ENCODE data around the gene CALM1.
A peak's percentile ranks its signal among the peaks of the same experiment; 100 is the strongest.

Gene CALM1

DNA sequence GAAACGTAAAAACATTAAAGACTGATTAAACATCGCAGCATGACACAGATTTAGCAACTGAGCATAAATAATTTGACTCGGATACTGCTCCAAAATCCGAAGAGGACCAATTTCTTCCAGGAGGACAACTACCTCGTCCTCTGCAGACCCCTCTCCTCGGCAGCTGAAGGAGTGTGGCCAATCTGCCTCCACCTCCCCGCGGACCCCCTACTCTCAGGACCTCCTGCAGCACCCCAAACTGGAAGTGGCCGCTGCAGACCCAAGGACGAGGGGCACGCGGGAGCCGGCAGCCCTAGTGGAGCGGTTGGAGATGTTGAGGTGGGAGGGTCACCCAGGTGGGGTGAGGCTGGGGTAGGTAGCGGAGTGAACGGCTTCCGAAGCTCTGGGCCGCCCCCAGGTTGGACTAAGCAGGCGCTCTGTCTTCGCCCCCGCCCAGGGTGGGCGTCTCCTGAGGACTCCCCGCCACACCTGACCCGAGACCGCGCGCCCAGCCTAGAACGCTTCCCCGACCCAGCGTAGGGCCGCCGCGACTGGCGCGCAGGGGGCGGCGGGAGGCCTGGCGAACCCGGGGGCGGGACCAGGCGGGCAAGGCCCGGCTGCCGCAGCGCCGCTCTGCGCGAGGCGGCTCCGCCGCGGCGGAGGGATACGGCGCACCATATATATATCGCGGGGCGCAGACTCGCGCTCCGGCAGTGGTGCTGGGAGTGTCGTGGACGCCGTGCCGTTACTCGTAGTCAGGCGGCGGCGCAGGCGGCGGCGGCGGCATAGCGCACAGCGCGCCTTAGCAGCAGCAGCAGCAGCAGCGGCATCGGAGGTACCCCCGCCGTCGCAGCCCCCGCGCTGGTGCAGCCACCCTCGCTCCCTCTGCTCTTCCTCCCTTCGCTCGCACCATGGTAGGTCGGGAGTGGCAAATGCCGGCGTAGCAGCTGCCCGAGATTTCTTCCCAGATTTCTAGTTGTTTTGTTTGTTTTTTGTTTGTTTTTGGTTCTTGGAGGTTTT, at the start of gene CALM1:
Gene CALM1, plus strand, starts transcription at position 689 of the 999 bp plus-strand sequence. Its CDS starts 202 bp downstream, at position 891.
- TF ChIP-seq, protein P1, sequence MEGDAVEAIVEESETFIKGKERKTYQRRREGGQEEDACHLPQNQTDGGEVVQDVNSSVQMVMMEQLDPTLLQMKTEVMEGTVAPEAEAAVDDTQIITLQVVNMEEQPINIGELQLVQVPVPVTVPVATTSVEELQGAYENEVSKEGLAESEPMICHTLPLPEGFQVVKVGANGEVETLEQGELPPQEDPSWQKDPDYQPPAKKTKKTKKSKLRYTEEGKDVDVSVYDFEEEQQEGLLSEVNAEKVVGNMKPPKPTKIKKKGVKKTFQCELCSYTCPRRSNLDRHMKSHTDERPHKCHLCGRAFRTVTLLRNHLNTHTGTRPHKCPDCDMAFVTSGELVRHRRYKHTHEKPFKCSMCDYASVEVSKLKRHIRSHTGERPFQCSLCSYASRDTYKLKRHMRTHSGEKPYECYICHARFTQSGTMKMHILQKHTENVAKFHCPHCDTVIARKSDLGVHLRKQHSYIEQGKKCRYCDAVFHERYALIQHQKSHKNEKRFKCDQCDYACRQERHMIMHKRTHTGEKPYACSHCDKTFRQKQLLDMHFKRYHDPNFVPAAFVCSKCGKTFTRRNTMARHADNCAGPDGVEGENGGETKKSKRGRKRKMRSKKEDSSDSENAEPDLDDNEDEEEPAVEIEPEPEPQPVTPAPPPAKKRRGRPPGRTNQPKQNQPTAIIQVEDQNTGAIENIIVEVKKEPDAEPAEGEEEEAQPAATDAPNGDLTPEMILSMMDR (IDR thresholded peaks at IDR 0.05; ENCODE audit: control insufficient read depth, extremely low read depth, insufficient read depth): no peak
- H3K4me3 ChIP-seq (ENCODE audit: low read depth, low read length): peak within 1 kb of the TSS; percentile 60
- peak; percentile 76 for DNase-seq (ENCODE audit: low read depth)

DNA sequence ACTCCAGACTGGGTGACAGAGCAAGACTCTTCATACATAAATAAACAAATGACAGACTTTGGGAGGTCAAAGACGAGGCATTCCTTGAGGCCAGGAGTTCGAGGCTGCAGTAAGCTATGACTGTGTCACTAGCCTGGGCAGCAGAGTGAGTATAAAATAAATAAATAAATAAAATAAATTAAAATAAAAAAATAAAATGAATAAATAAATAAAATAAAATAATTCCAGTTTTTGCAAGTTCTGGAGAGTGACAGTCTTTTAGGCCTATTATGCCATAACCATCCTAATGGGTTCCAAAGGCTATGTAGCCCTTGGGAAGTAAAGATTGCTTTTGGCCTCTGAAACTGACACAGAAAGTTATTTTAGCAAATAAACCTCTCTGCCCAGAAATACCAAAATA, 48.6 kb upstream of the CALM1 start:
- H3K4me3 ChIP-seq (ENCODE audit: low read depth, low read length): no peak overlapping the region
- TF ChIP-seq, protein P1 (IDR thresholded peaks at IDR 0.05; ENCODE audit: control insufficient read depth, extremely low read depth, insufficient read depth): no peak
- DNase-seq (ENCODE audit: low read depth): no peak

DNA sequence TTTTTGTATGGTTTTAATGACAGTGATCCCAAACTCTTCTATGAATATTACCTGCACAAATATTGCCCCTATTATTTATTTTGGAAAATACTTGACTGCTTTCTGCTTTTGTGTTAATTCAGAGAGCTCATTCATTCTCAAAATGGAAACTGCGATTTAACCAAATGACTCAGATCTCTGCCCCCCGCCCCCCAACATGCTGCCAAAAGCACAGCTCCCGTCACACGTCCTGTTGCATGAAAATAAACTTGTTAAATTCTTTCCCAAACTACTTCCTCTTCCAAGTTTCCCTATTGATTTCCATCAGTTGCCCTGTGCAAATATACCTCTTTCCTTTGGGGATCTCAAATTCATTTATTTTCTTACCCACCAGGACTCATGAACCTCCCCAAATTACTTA, 47.1 kb upstream of the CALM1 start:
- TF ChIP-seq, protein P1 (IDR thresholded peaks at IDR 0.05; ENCODE audit: control insufficient read depth, extremely low read depth, insufficient read depth): no peak
- H3K4me3 ChIP-seq (ENCODE audit: low read depth, low read length): no peak overlapping the region
- DNase-seq (ENCODE audit: low read depth): no peak

DNA sequence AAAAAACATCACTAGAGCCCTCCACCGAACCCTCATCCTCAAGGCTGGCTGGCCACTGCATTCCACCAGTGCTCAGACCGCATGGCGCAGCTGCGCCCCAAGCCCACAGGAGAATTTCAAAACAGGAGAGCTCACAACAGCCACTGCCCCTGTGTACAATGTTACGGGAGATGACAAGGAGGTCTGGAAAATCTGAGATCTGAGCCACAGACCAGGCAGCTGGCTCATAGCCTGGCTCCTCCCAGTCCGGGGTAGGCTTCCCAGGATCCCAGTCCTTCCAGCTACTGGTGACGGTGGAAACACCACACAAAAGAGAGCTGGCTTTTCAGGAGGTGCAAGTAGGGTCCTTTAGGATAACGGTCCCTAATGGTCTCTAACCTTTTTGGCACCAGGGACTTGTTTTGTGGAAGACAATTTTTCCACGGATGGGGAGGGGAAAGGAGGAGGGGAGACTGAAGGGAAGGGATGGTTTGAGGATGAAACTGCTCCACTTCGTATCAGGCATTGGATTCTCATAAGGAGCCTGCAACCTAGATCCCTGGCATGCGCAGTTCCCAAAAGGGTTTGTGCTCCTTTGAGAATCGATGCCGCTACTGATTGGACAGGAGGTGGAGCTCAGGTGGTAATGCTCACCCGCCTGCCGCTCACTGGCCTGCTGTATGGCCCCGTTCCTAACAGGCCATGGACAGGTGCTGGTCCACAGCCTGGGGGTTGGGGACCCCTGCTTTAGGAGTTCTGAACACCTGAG, 42.1 kb upstream of the CALM1 start:
- TF ChIP-seq, protein P1 (IDR thresholded peaks at IDR 0.05; ENCODE audit: control insufficient read depth, extremely low read depth, insufficient read depth): no peak
- no peak for DNase-seq (ENCODE audit: low read depth)
- no peak overlapping the region for H3K4me3 ChIP-seq (ENCODE audit: low read depth, low read length)

DNA sequence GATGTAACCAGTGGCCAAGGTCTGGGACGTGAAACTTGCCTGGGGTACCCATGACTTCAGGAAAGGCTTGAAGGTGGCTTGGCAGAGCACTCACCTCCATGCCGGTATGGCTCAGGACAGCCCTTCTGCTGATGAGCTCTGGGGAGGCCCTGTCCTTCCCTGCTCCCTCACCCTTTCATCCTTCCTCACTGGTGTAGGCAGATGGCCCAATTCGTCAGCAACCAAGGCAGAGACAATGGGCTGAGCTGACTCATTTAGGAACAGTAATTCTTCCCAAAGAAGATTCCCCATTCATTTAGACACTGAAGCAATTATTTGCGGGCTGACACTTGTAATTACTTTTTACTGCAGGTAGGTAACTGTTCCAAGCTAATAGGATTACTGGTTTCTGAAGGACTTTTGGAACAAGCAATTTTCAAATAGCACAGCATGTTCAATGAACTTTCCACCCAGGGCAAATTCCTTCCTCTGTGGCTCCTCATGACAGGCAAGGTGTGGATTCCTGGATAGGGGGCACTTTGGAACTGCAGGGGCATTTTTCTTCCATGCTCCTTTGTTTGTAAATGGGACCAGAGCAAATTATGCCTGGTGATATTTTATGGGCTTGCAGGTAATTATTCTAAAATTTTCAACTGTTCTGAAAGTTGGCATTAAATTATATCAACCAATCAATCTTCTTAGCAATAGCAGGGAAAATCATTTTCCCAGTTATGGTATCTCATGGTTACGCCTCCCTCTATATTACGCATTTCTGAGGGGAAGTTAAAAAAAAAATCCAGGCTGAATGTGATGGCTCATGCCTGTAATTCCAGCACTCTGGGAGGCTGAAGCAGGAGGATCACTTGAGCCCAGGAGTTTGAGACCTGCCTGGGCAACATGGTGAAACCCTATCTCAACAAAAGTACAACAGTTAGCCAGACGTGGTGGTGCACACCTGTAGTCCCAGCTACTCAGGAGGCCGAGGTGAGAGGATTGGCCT, 41.0 kb upstream of the CALM1 start:
- no peak for DNase-seq (ENCODE audit: low read depth)
- no peak overlapping the region for H3K4me3 ChIP-seq (ENCODE audit: low read depth, low read length)
- TF ChIP-seq, protein P1 (IDR thresholded peaks at IDR 0.05; ENCODE audit: control insufficient read depth, extremely low read depth, insufficient read depth): no peak

DNA sequence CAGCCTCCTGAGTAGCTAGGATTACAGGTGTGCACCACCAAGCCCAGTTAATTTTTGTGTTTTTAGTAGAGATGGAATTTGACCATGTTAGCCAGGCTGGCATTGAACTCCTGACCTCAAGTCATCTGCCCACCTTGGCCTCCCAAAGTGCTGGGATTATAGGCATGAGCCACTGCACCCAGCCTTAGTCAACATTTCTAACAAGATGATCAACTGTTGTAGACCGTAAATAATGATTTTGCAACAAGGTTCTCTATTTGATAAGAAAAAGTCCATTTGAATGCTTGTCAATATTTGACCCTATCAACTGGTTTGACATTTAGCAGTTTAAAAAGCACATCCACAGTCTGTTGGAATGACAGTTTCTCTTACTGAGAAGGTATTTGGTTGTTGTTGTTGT, 39.9 kb upstream of the CALM1 start:
- no peak overlapping the region for H3K4me3 ChIP-seq (ENCODE audit: low read depth, low read length)
- TF ChIP-seq, protein P1 (IDR thresholded peaks at IDR 0.05; ENCODE audit: control insufficient read depth, extremely low read depth, insufficient read depth): no peak
- DNase-seq (ENCODE audit: low read depth): no peak
